ENCODE data around the gene PSRC1. TPM values are rescaled to one million over a fixed set of nuclear protein-coding genes. Genes with fewer than 3 reads are reported as not detected.
A peak's percentile ranks its signal among the peaks of the same experiment; 100 is the strongest.

Gene PSRC1
- total RNA-seq, 3 donors from 2014 or later, result 4.2 to 5.9 (median 4.3) TPM

- H3K36me3 ChIP-seq, result no peaks in the 10 kb centered on the region
- DNase-seq (ENCODE audit: low spot score in 2 of 2), result no peak
- intact Hi-C loops (cut with DNase I; ENCODE audit: low total_unique reads), result loop anchor here (10.0 kb wide), 1 partner anchor 139 kb away; no protein-coding TSS in a partner anchor
Measured at GRCh38 chr1:109265741-109266330, 17.1 kb downstream of the PSRC1 start.

GRCh38 chr1:109265016-109265415 lies 17.9 kb downstream of the PSRC1 start:
- H3K36me3 ChIP-seq, result no peaks in the 10 kb centered on the region
- intact Hi-C loops (cut with DNase I; ENCODE audit: low total_unique reads), result loop anchor here (10.0 kb wide), 1 partner anchor 140 kb away; no protein-coding TSS in a partner anchor

More at GRCh38 chr1:109265741-109266330, 17.1 kb downstream of the PSRC1 start:
- H3K4me1 ChIP-seq, result no peaks in the 10 kb centered on the region
- TF ChIP-seq POLR2A (IDR thresholded peaks at IDR 0.05) (no peak), POLR2AphosphoS5 (IDR thresholded peaks at IDR 0.05) (no peak)
- TF ChIP-seq, protein P1, sequence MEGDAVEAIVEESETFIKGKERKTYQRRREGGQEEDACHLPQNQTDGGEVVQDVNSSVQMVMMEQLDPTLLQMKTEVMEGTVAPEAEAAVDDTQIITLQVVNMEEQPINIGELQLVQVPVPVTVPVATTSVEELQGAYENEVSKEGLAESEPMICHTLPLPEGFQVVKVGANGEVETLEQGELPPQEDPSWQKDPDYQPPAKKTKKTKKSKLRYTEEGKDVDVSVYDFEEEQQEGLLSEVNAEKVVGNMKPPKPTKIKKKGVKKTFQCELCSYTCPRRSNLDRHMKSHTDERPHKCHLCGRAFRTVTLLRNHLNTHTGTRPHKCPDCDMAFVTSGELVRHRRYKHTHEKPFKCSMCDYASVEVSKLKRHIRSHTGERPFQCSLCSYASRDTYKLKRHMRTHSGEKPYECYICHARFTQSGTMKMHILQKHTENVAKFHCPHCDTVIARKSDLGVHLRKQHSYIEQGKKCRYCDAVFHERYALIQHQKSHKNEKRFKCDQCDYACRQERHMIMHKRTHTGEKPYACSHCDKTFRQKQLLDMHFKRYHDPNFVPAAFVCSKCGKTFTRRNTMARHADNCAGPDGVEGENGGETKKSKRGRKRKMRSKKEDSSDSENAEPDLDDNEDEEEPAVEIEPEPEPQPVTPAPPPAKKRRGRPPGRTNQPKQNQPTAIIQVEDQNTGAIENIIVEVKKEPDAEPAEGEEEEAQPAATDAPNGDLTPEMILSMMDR (IDR thresholded peaks at IDR 0.05), result no peak
- H3K9me3 ChIP-seq, result no peaks in the 10 kb centered on the region
- no peak overlapping the region for H3K4me3 ChIP-seq
- H3K27ac ChIP-seq, result no peak overlapping the region
- H3K27me3 ChIP-seq, result no peaks in the 10 kb centered on the region

GRCh38 chr1:109264379-109264755 lies 18.6 kb downstream of the PSRC1 start:
- intact Hi-C loops (cut with DNase I; ENCODE audit: low total_unique reads), result loop anchor here (10.0 kb wide), 1 partner anchor 140 kb away; no protein-coding TSS in a partner anchor
- no peaks in the 10 kb centered on the region for H3K36me3 ChIP-seq
- no peaks in the 10 kb centered on the region for H3K4me1 ChIP-seq
- no peaks in the 10 kb centered on the region for H3K9me3 ChIP-seq
- TF ChIP-seq POLR2AphosphoS5 (IDR thresholded peaks at IDR 0.05) (no peak), POLR2A (IDR thresholded peaks at IDR 0.05) (no peak)
- TF ChIP-seq, protein P1 (IDR thresholded peaks at IDR 0.05), result no peak
- H3K27ac ChIP-seq, result peak overlapping the region; percentile 2 to 77
- no peak overlapping the region for H3K4me3 ChIP-seq
- no peaks in the 10 kb centered on the region for H3K27me3 ChIP-seq
- no peak for DNase-seq (ENCODE audit: low spot score in 2 of 2)

More at GRCh38 chr1:109265016-109265415, 17.9 kb downstream of the PSRC1 start:
- Histone ChIP-seq H3K27ac (no peak overlapping the region), H3K27me3 (no peaks in the 10 kb centered on the region), H3K9me3 (no peaks in the 10 kb centered on the region), H3K4me3 (no peak overlapping the region), H3K4me1 (no peaks in the 10 kb centered on the region)
- no peak for DNase-seq (ENCODE audit: low spot score in 2 of 2)
- TF ChIP-seq, protein P1 (IDR thresholded peaks at IDR 0.05), result no peak
- TF ChIP-seq POLR2AphosphoS5 (IDR thresholded peaks at IDR 0.05), result no peak

- TF ChIP-seq POLR2AphosphoS5 (IDR thresholded peaks at IDR 0.05) (peak; percentile 63 to 81 (median 73)), POLR2A (IDR thresholded peaks at IDR 0.05) (no peak)
- TF ChIP-seq, protein P1 (IDR thresholded peaks at IDR 0.05), result peak; percentile 100
- Histone ChIP-seq H3K9me3 (no peaks in the 10 kb centered on the region), H3K4me1 (no peaks in the 10 kb centered on the region), H3K36me3 (no peaks in the 10 kb centered on the region), H3K4me3 (no peak overlapping the region), H3K27ac (peak overlapping the region; percentile 77 to 83), H3K27me3 (no peaks in the 10 kb centered on the region)
- intact Hi-C loops (cut with DNase I; ENCODE audit: low total_unique reads), result loop anchor here (10.0 kb wide), 1 partner anchor 141 kb away; no protein-coding TSS in a partner anchor
- peak; percentile 90 to 95 for DNase-seq (ENCODE audit: low spot score in 2 of 2)
Measured at GRCh38 chr1:109263597-109264378, 19.2 kb downstream of the PSRC1 start.

GRCh38 chr1:109263234-109263596 lies 19.7 kb downstream of the PSRC1 start:
- no peak for TF ChIP-seq POLR2A (IDR thresholded peaks at IDR 0.05)
- TF ChIP-seq, protein P1 (IDR thresholded peaks at IDR 0.05), result no peak
- no peak for TF ChIP-seq POLR2AphosphoS5 (IDR thresholded peaks at IDR 0.05)
- intact Hi-C loops (cut with DNase I; ENCODE audit: low total_unique reads), result loop anchor here (10.0 kb wide), 1 partner anchor 142 kb away; no protein-coding TSS in a partner anchor
- Histone ChIP-seq H3K27ac (peak overlapping the region; percentile 77 to 83), H3K27me3 (no peaks in the 10 kb centered on the region), H3K36me3 (no peaks in the 10 kb centered on the region), H3K4me1 (no peaks in the 10 kb centered on the region), H3K4me3 (no peak overlapping the region), H3K9me3 (no peaks in the 10 kb centered on the region)
- DNase-seq (ENCODE audit: low spot score in 2 of 2), result no peak
